Measurements from ENCODE around the gene CA6.

GRCh38 chr1:8915446-8915845 lies 30.2 kb upstream of the CA6 start:
- no peak; the same call in 1 of the 2 replicates for TF ChIP-seq CTCF (conservative IDR thresholded peaks at IDR 0.05)
- no peak for TF ChIP-seq ZFX (IDR thresholded peaks at IDR 0.05)

Measured in C4-2B (cell line).